Brain microvascular endothelial cell (primary cell): ENCODE results near the gene ANGPTL2.

Experiments used
- DNase-seq: peaks from one replicate; pipeline ENCODE4 v3.0.0-alpha.2; 2020
- H3K27ac ChIP-seq: fragments of 250-450 bp; sonication (Bioruptor Pico); 2 replicates; pipeline ENCODE4 v1.5.1; 2020; ENCODE audit warnings: mild to moderate bottlenecking, moderate library complexity
- H3K27me3 ChIP-seq: fragments of 250-450 bp; sonication (Bioruptor Pico); replicated peaks from 2 replicates; pipeline ENCODE4 v1.5.1; 2020; ENCODE audit warnings: mild to moderate bottlenecking
- H3K36me3 ChIP-seq: fragments of 250-450 bp; sonication (Bioruptor Pico); replicated peaks from 2 replicates; pipeline ENCODE4 v1.5.1; 2020; ENCODE audit warnings: mild to moderate bottlenecking
- H3K4me3 ChIP-seq: 2 replicates; pipeline ENCODE4 v1.5.1; 2011; ENCODE audit warnings: low read depth, mild to moderate bottlenecking, control low read depth, low read length, moderate library complexity
- CTCF ChIP-seq: IDR thresholded peaks from 2 replicates; pipeline ENCODE4 v1.5.1; 2011; ENCODE audit warnings: low read depth, mild to moderate bottlenecking, moderate library complexity, low read length, control low read depth, inconsistent platforms; ENCODE audit errors: missing control alignments
- in situ Hi-C: cut with HindIII; loops from 2 replicates; pipeline ENCODE4 v1.10.0; 2017; ENCODE audit warnings: low sequenced_read_pairs, low pct_ligation_motif_present

ANGPTL2 gene

GRCh38 chr9:127128341-127129072 lies 6.1 kb upstream of the ANGPTL2 start:
- in situ Hi-C loops = no loop called here
- H3K27ac ChIP-seq = no peak overlapping the region
- H3K36me3 ChIP-seq = no peaks in the 10 kb centered on the region
- no peak for TF ChIP-seq CTCF
- H3K4me3 ChIP-seq = no peak overlapping the region
- H3K27me3 ChIP-seq = no peaks in the 10 kb centered on the region
- DNase-seq = no peak

- Histone ChIP-seq H3K36me3 (no peaks in the 10 kb centered on the region), H3K27me3 (no peaks in the 10 kb centered on the region), H3K4me3 (no peak overlapping the region), H3K27ac (no peak overlapping the region)
- DNase-seq = no peak
- in situ Hi-C loops = no loop called here
- TF ChIP-seq CTCF = no peak
Measured at GRCh38 chr9:127126971-127127370, 4.5 kb upstream of the ANGPTL2 start.

- no peak for DNase-seq
- TF ChIP-seq CTCF = no peak
- Histone ChIP-seq H3K27me3 (no peaks in the 10 kb centered on the region), H3K36me3 (no peaks in the 10 kb centered on the region), H3K4me3 (no peak overlapping the region), H3K27ac (no peak overlapping the region)
- in situ Hi-C loops = no loop called here
Measured at GRCh38 chr9:127124792-127125191, 2.4 kb upstream of the ANGPTL2 start.

- in situ Hi-C loops = no loop called here
- no peak for TF ChIP-seq CTCF
- H3K36me3 ChIP-seq = no peaks in the 10 kb centered on the region
- H3K27me3 ChIP-seq = no peaks in the 10 kb centered on the region
- H3K4me3 ChIP-seq = no peak overlapping the region
- DNase-seq = no peak
- no peak overlapping the region for H3K27ac ChIP-seq
Measured at GRCh38 chr9:127124111-127124531, 1.7 kb upstream of the ANGPTL2 start.

GRCh38 chr9:127123064-127123890 lies 842 bp upstream of the ANGPTL2 start:
- TF ChIP-seq CTCF = no peak

More at GRCh38 chr9:127123064-127123890, 842 bp upstream of the ANGPTL2 start:
- Histone ChIP-seq H3K27me3 (no peaks in the 10 kb centered on the region), H3K4me3 (peak overlapping the region; percentile 50), H3K36me3 (no peaks in the 10 kb centered on the region), H3K27ac (no peak overlapping the region)
- no peak for DNase-seq
- in situ Hi-C loops = no loop called here
